ENCODE results near the gene GBP5.

DNA sequence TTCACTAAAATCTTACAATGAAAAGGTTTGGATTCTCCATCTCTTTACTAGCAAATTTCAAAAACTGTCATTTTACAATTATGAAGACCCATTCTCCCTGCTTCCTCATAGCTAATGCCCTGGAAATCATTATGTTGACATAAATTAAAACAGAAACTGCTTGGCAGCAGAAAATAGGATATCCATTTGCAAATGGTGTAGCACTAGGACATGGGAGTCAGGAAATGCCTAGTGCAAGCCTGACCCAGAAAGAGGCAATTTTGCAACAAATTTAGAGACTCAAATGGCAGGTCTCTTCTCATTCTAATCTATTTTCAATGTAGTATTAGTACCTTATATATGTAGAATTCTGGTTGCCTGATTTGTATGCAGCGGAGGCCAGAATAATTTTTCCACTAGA is 2.2 kb downstream of the GBP5 start:
- TF ChIP-seq, protein P1, sequence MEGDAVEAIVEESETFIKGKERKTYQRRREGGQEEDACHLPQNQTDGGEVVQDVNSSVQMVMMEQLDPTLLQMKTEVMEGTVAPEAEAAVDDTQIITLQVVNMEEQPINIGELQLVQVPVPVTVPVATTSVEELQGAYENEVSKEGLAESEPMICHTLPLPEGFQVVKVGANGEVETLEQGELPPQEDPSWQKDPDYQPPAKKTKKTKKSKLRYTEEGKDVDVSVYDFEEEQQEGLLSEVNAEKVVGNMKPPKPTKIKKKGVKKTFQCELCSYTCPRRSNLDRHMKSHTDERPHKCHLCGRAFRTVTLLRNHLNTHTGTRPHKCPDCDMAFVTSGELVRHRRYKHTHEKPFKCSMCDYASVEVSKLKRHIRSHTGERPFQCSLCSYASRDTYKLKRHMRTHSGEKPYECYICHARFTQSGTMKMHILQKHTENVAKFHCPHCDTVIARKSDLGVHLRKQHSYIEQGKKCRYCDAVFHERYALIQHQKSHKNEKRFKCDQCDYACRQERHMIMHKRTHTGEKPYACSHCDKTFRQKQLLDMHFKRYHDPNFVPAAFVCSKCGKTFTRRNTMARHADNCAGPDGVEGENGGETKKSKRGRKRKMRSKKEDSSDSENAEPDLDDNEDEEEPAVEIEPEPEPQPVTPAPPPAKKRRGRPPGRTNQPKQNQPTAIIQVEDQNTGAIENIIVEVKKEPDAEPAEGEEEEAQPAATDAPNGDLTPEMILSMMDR (conservative IDR thresholded peaks at IDR 0.05; ENCODE audit: low read length) = no peak
- TF ChIP-seq EZH2phosphoT487 (IDR thresholded peaks at IDR 0.05; ENCODE audit: borderline replicate concordance, low read depth, low read length) = no peak

All from OCI-LY7 (cell line).